ENCODE measurements around the gene KYNU. TPM values are rescaled to one million over a fixed set of nuclear protein-coding genes. Genes with fewer than 3 reads are reported as not detected.

The KYNU gene
- total RNA-seq, 4 donors from 2014 or later = 2.3 to 39.4 (median 19.2) TPM

DNA sequence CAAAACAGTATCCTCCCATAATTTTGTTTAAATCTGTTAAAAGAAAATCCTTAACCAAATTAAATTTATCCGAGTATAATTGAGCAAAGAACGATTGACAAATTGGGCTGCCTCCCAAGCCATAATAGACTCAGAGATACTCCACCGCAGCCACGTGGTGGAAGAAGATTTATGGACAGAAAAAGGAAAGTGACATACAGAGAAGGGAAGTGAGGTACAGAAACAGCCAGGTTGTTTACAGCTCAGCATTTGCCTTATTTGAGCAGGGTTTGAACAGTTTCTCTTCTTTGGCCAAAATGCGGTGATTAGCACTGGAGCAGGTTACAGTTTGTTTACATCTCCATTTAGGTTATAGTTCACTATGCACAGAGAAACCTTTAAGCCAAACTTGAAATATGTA, 60.8 kb downstream of the KYNU start:
- intact Hi-C loops (cut with DNase I) = no loop called here
- H3K4me3 ChIP-seq = no peak overlapping the region
- H3K9me3 ChIP-seq = no peaks in the 10 kb centered on the region
- H3K4me1 ChIP-seq = no peaks in the 10 kb centered on the region
- no peak for DNase-seq
- TF ChIP-seq, protein P1, sequence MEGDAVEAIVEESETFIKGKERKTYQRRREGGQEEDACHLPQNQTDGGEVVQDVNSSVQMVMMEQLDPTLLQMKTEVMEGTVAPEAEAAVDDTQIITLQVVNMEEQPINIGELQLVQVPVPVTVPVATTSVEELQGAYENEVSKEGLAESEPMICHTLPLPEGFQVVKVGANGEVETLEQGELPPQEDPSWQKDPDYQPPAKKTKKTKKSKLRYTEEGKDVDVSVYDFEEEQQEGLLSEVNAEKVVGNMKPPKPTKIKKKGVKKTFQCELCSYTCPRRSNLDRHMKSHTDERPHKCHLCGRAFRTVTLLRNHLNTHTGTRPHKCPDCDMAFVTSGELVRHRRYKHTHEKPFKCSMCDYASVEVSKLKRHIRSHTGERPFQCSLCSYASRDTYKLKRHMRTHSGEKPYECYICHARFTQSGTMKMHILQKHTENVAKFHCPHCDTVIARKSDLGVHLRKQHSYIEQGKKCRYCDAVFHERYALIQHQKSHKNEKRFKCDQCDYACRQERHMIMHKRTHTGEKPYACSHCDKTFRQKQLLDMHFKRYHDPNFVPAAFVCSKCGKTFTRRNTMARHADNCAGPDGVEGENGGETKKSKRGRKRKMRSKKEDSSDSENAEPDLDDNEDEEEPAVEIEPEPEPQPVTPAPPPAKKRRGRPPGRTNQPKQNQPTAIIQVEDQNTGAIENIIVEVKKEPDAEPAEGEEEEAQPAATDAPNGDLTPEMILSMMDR (IDR thresholded peaks at IDR 0.05) = no peak
- no peak for TF ChIP-seq POLR2A (IDR thresholded peaks at IDR 0.05)
- WGBS, 2 donors = 63 to 84% methylated on average over 5 of the region's 5 CpGs
- no peak overlapping the region for H3K27ac ChIP-seq
- no peaks in the 10 kb centered on the region for H3K27me3 ChIP-seq
- no peaks in the 10 kb centered on the region for H3K36me3 ChIP-seq

DNA sequence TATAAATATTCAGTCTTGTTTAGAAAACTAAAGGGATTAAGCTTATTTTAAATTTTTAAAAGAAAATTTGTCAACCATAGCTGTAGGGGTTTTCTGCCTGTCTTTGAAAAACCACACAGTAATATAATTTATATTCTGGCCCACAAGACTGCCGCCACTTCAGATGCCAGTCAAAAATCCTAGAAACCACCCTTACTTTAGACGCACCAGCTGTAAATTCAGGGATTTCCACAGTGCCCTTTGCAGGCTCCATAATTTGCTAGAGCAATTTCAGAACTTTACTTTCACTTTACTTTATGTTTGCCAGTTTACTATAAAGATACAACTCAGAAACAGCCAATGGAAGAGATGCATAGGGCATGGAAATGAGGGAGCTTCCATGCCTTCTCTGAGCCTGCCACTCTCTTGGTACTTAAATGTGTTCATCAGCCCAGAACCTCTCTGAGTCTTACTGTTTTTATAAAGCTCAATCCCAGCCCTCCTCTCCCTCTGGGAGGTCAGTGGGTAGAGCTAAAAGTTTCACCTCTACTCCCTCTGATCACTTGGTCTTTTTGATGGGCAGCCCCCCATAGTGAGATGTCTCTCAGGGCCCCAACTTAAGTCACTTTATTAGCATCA, 63.3 kb downstream of the KYNU start:
- Histone ChIP-seq H3K4me3 (no peak overlapping the region), H3K27ac (no peak overlapping the region), H3K9me3 (no peaks in the 10 kb centered on the region), H3K4me1 (peaks cover 0 to 4% (median 0%) of the 10 kb centered on the region in 3 donors), H3K36me3 (no peaks in the 10 kb centered on the region), H3K27me3 (no peaks in the 10 kb centered on the region)
- 57 to 73% methylated on average over 2 of the region's 2 CpGs for WGBS, 2 donors
- intact Hi-C loops (cut with DNase I) = no loop called here
- DNase-seq = no peak
- TF ChIP-seq, protein P1 (IDR thresholded peaks at IDR 0.05) = no peak
- no peak for TF ChIP-seq POLR2A (IDR thresholded peaks at IDR 0.05)

DNA sequence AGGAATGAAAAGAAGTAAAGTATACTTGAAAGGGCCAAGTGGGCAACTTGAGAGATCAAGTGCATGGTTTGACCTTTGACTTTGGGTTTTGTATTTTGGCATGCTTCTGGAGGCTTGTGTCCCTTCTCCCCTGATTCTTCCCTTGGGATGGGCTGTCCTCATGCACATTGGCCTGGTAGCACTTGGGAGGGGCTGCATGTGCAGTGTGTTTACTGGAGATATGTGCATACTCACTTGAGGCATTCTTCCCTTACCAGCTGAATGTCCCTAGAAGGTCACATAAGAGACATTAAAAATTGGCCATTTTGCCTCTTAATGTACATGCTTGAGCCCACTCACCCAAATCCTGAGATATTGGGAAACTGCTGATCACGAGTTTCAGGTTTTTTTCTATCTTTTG, 65.2 kb downstream of the KYNU start:
- Histone ChIP-seq H3K27ac (no peak overlapping the region), H3K9me3 (no peaks in the 10 kb centered on the region), H3K27me3 (no peaks in the 10 kb centered on the region), H3K4me3 (no peak overlapping the region), H3K4me1 (peaks cover 0 to 4% (median 0%) of the 10 kb centered on the region in 3 donors), H3K36me3 (no peaks in the 10 kb centered on the region)
- no peak for DNase-seq
- WGBS, 2 donors = 82 to 83% methylated on average over 1 of the region's 1 CpG
- TF ChIP-seq POLR2A (IDR thresholded peaks at IDR 0.05) = no peak
- TF ChIP-seq, protein P1 (IDR thresholded peaks at IDR 0.05) = no peak
- intact Hi-C loops (cut with DNase I) = no loop called here

DNA sequence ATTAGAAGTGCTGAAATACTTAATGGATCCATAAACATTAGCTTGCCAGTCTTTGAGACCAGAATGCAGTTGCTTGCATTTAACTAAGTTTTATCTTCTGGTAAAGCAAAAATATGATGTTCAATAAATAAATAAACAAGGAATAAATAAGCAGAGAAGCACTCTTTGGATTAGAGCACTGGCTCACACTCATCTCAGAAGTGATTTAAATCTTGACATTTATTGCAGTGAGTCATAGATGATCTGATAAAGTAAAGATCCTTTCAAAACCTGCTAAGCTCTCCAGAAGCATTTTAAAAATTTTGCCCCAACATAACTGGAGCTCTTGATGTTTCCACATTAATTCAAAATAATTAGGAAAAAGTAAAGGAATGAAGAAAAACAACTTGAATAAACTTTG, 66.8 kb downstream of the KYNU start:
- H3K36me3 ChIP-seq = no peaks in the 10 kb centered on the region
- no peak for DNase-seq
- peaks cover 0 to 4% (median 0%) of the 10 kb centered on the region in 3 donors for H3K4me1 ChIP-seq
- no peak overlapping the region for H3K27ac ChIP-seq
- H3K9me3 ChIP-seq = no peaks in the 10 kb centered on the region
- intact Hi-C loops (cut with DNase I) = no loop called here
- H3K4me3 ChIP-seq = no peak overlapping the region
- no peak for TF ChIP-seq POLR2A (IDR thresholded peaks at IDR 0.05)
- TF ChIP-seq, protein P1 (IDR thresholded peaks at IDR 0.05) = no peak
- no peaks in the 10 kb centered on the region for H3K27me3 ChIP-seq

DNA sequence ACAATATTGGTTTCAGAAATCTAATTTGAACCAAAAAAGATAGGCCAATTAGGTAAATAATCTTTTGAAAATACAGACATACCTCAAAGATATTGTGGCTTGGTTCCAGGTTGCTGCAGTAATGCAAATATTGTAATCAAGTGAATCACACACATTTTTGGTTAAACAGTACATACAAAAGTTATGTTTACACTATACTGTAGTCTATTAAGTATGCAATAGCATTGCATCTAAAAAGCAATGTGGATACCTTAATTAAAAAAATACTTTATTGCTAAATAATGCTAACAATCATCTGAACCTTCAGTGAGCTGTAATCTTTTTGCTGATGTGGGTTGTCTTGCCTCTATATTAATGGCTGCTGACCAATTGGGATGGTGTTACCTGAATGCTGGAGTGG, 67.3 kb downstream of the KYNU start:
- no peak for DNase-seq
- Histone ChIP-seq H3K9me3 (no peaks in the 10 kb centered on the region), H3K27ac (no peak overlapping the region), H3K36me3 (no peaks in the 10 kb centered on the region), H3K4me1 (peaks cover 0 to 4% (median 0%) of the 10 kb centered on the region in 3 donors), H3K27me3 (no peaks in the 10 kb centered on the region), H3K4me3 (no peak overlapping the region)
- intact Hi-C loops (cut with DNase I) = no loop called here
- no peak for TF ChIP-seq POLR2A (IDR thresholded peaks at IDR 0.05)
- TF ChIP-seq, protein P1 (IDR thresholded peaks at IDR 0.05) = no peak

Measured in esophagus squamous epithelium (tissue), 5 donors.